ENCODE measurements around the gene MTMR12. TPM values are rescaled to one million over a fixed set of nuclear protein-coding genes. Genes with fewer than 3 reads are reported as not detected.

Gene MTMR12
- total and polyA plus RNA-seq, 2 of the 4 experiments (the other 2 are of a cell fraction), result 11.1 to 21.3 TPM

- intact Hi-C loops (cut with micrococcal nuclease), result no loop called here
- Histone ChIP-seq H3K4me2 (ENCODE audit: low read depth, low read length) (no peak overlapping the region), H3K14ac (replicated peaks; ENCODE audit: low read depth, low read length) (no peak overlapping the region), H3K36me3 (ENCODE audit: control insufficient read depth, insufficient read depth, low read length) (no peaks in the 10 kb centered on the region), H2AK9ac (replicated peaks; ENCODE audit: low read depth, low read length, poor library complexity) (no peak overlapping the region), H3K9me1 (ENCODE audit: insufficient read depth, low read length) (peaks cover 8% of the 10 kb centered on the region), H2BK120ac (ENCODE audit: low read depth, low read length) (no peak overlapping the region), H3K27me3 (ENCODE audit: control insufficient read depth, insufficient read depth, low read length) (no peaks in the 10 kb centered on the region), H2AK5ac (ENCODE audit: low read depth, low read length) (no peak overlapping the region), H3K56ac (ENCODE audit: extremely low read depth, insufficient read depth, low read length) (no peak overlapping the region), H3K4ac (ENCODE audit: low read depth, low read length) (no peak overlapping the region), H2BK15ac (ENCODE audit: low read depth, low read length) (no peak overlapping the region), H3K4me3 (ENCODE audit: insufficient read depth, low read depth, low read length) (no peak overlapping the region), H3K4me1 (ENCODE audit: control insufficient read depth, insufficient read depth, low read length) (peaks cover 6% of the 10 kb centered on the region; the same call in 1 of the 2 replicates), H3K79me1 (ENCODE audit: low read depth in 1 of 2, low read length in 2 of 2) (peaks cover 34 to 63% of the 10 kb centered on the region in 2 experiments), H3K9me3 (ENCODE audit: control insufficient read depth, insufficient read depth, low read length) (no peaks in the 10 kb centered on the region), H4K91ac (ENCODE audit: insufficient read depth, low read depth, low read length) (no peak overlapping the region), H3K18ac (ENCODE audit: low read depth, low read length) (no peak overlapping the region), H2BK5ac (ENCODE audit: low read depth, low read length, poor library complexity, severe bottlenecking) (no peak overlapping the region), H4K5ac (ENCODE audit: low read depth, low read length) (no peak overlapping the region), H3K23ac (ENCODE audit: low read depth, low read length) (no peak overlapping the region), H3K27ac (ENCODE audit: insufficient read depth, low read length) (no peak overlapping the region), H2BK20ac (ENCODE audit: low read depth, low read length) (no peak overlapping the region), H4K20me1 (ENCODE audit: insufficient read depth, low read length) (no peaks in the 10 kb centered on the region; the same call in 1 of the 2 replicates), H2AFZ (replicated peaks; ENCODE audit: low read length, poor library complexity) (no peak overlapping the region), H3K9ac (ENCODE audit: low read depth, low read length) (no peak overlapping the region), H4K8ac (ENCODE audit: low read depth in 2 of 2, low read length in 2 of 2) (no peak overlapping the region)
- in situ Hi-C loops (cut with MboI; ENCODE audit: low sequenced_read_pairs), result no loop called here
- no CpG with 5 or more reads among the region's 1 CpG for WGBS, 2 experiments (ENCODE audit: extremely low coverage in 2 of 2, insufficient read length in 1 of 2)
- ChIA-PET CTCF (no interaction called here), POLR2A (ENCODE audit: unreplicated experiment) (no interaction called here)
- DNase-seq (no peak), ATAC-seq (ENCODE audit: low read depth) (no peak)
- no TSS peak for BruUV-seq (replicated peaks)
- dilution Hi-C loops (cut with HindIII; ENCODE audit: low sequenced_read_pairs, unreplicated experiment), result no loop called here
- TF ChIP-seq USF2 (IDR thresholded peaks at IDR 0.05; ENCODE audit: low read depth, low read length) (no peak), RCOR1 (IDR thresholded peaks at IDR 0.05; ENCODE audit: insufficient replicate concordance, low read length) (no peak), POLR2A (IDR thresholded peaks at IDR 0.05; ENCODE audit: low read depth, low read length) (no peak), MAFK (IDR thresholded peaks at IDR 0.05; ENCODE audit: low read depth, low read length) (no peak), CEBPB (IDR thresholded peaks at IDR 0.05; ENCODE audit: low read depth, low read length) (no peak)
Measured at GRCh38 chr5:32283061-32283460, 29.7 kb downstream of the MTMR12 start.

All from IMR-90 (cell line).